Caco-2 (cell line): Measurements from ENCODE around the gene C11orf97. TPM values are rescaled to one million over a fixed set of nuclear protein-coding genes. Genes with fewer than 3 reads are reported as not detected.

Experiments used
- BruUV-seq: library from RNA; stranded (reverse); fragments of 400-500 nt; replicated peaks from 2 replicates; lab custom pipeline; 2021; lab: Mats Ljungman, UMichigan
- CTCF ChIA-PET: fragments of 300-600 bp; sonication (Branson Sonifier 250); formaldehyde crosslinking; loops from one replicate; lab custom pipeline; 2022; ENCODE audit warnings: antibody characterized with exemption; lab: Charles Lee
- POLR2A ChIA-PET: fragments of 300-600 bp; sonication (Branson Sonifier 250); formaldehyde crosslinking; loops from one replicate; lab custom pipeline; 2022; ENCODE audit warnings: antibody characterized with exemption; lab: Charles Lee
- DNase-seq, 2 experiments: peaks; one replicate each; pipeline versions ENCODE4 v3.0.0 to v3.0.0-alpha.2; 2020 to 2022
- H3K27me3 ChIP-seq: replicated peaks from 2 replicates; pipeline ENCODE4 v1.6.0; 2011; ENCODE audit warnings: low read length; ENCODE audit not compliant: control insufficient read depth, insufficient read depth
- H3K36me3 ChIP-seq: 2 replicates; pipeline ENCODE4 v1.5.1; 2011; ENCODE audit warnings: low read length; ENCODE audit not compliant: control insufficient read depth, insufficient read depth
- H3K4me1 ChIP-seq: fragments of 250-450 bp; sonication (Bioruptor Pico); 2 replicates; pipeline ENCODE4 v1.5.1; 2020; ENCODE audit warnings: mild to moderate bottlenecking
- H3K4me3 ChIP-seq: 2 replicates; pipeline ENCODE4 v1.5.1; 2011; ENCODE audit warnings: low read depth, mild to moderate bottlenecking, control low read depth, low read length
- H3K9me3 ChIP-seq: fragments of 250-450 bp; sonication (Bioruptor Pico); 2 replicates; pipeline ENCODE4 v1.5.1; 2020; ENCODE audit warnings: mild to moderate bottlenecking, moderate library complexity
- H3K27ac Mint-ChIP-seq: one replicate; pipeline ENCODE4 v1.8.0; 2022; ENCODE audit warnings: mixed read lengths; ENCODE audit not compliant: unreplicated experiment
- H3K27me3 Mint-ChIP-seq: one replicate; pipeline ENCODE4 v1.8.0; 2022; ENCODE audit warnings: mixed read lengths; ENCODE audit not compliant: insufficient read depth, unreplicated experiment
- H3K36me3 Mint-ChIP-seq: one replicate; pipeline ENCODE4 v1.8.0; 2022; ENCODE audit warnings: mild to moderate bottlenecking, mixed read lengths; ENCODE audit not compliant: insufficient read depth, unreplicated experiment
- H3K4me1 Mint-ChIP-seq: one replicate; pipeline ENCODE4 v1.8.0; 2022; ENCODE audit warnings: low read depth, mixed read lengths; ENCODE audit not compliant: unreplicated experiment
- H3K4me3 Mint-ChIP-seq: one replicate; pipeline ENCODE4 v1.8.0; 2022; ENCODE audit warnings: mild to moderate bottlenecking, moderate library complexity, mixed read lengths; ENCODE audit not compliant: unreplicated experiment
- H3K9me3 Mint-ChIP-seq: one replicate; pipeline ENCODE4 v1.8.0; 2022; ENCODE audit warnings: mixed read lengths; ENCODE audit not compliant: unreplicated experiment
- intact Hi-C: fragments of 100-400 bp; cut with micrococcal nuclease; formaldehyde crosslinking; loops from one replicate; pipeline ENCODE4 v1.10.0; 2022; ENCODE audit not compliant: unreplicated experiment
- total RNA-seq: library from RNA; stranded (reverse); gene quantifications from 2 replicates; pipeline ENCODE4 v1.2.3, GENCODE V29; 2022
- TF ChIP-seq, protein P1 (sequence below), 2 experiments: fragments of 200-600 bp in 1 of 2; IDR thresholded peaks; 1 replicate in 1 of 2; 2 replicates in 1 of 2; pipeline versions ENCODE4 v1.5.1 to v1.8.0; 2011 to 2022; ENCODE audit warnings: antibody characterized with exemption in 1 of 2, control low read depth in 1 of 2, inconsistent platforms in 1 of 2, low read depth in 1 of 2, low read length in 1 of 2, mild to moderate bottlenecking in 1 of 2, moderate library complexity in 1 of 2; ENCODE audit not compliant: insufficient read depth in 1 of 2, severe bottlenecking in 1 of 2, unreplicated experiment in 1 of 2

C11orf97 gene
- total RNA-seq, 1 experiment from 2014 or later = not detected

DNA sequence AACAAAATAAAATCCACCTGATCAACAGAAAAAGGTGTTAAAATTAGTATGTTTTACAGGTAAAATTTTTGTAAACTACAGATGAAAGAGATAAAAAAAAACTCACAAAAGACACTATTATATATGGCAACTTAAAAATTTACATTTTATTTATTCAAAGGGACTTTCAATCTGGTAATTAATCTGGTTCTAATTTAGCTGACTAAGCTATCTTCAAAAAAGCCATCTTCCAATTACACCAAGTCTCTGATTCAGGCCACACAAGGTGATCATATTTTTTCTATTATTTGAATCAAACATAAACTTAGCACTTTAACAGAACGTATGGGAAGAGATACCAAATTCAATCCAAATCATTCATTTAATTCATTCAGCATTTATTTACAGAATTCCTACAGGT, 26.2 kb upstream of the C11orf97 start:
- Mint-ChIP-seq H3K4me3 (no peak overlapping the region), H3K27me3 (no peaks in the 10 kb centered on the region), H3K36me3 (peaks cover 78% of the 10 kb centered on the region), H3K27ac (no peak overlapping the region), H3K4me1 (no peaks in the 10 kb centered on the region), H3K9me3 (no peaks in the 10 kb centered on the region)
- DNase-seq = no peak
- CTCF ChIA-PET = interaction anchor here (0.6 kb wide), 1 partner anchor 104 kb away, joined by 8 read pairs; no protein-coding TSS in a partner anchor
- POLR2A ChIA-PET = no interaction called here
- Histone ChIP-seq H3K4me1 (no peaks in the 10 kb centered on the region), H3K27me3 (no peaks in the 10 kb centered on the region), H3K9me3 (no peaks in the 10 kb centered on the region), H3K36me3 (peaks cover 7% of the 10 kb centered on the region), H3K4me3 (no peak overlapping the region)
- intact Hi-C loops = no loop called here
- TF ChIP-seq, protein P1, sequence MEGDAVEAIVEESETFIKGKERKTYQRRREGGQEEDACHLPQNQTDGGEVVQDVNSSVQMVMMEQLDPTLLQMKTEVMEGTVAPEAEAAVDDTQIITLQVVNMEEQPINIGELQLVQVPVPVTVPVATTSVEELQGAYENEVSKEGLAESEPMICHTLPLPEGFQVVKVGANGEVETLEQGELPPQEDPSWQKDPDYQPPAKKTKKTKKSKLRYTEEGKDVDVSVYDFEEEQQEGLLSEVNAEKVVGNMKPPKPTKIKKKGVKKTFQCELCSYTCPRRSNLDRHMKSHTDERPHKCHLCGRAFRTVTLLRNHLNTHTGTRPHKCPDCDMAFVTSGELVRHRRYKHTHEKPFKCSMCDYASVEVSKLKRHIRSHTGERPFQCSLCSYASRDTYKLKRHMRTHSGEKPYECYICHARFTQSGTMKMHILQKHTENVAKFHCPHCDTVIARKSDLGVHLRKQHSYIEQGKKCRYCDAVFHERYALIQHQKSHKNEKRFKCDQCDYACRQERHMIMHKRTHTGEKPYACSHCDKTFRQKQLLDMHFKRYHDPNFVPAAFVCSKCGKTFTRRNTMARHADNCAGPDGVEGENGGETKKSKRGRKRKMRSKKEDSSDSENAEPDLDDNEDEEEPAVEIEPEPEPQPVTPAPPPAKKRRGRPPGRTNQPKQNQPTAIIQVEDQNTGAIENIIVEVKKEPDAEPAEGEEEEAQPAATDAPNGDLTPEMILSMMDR (IDR thresholded peaks at IDR 0.05; ENCODE audit: insufficient read depth in 1 of 2, low read depth in 1 of 2, low read length in 1 of 2, severe bottlenecking in 1 of 2, unreplicated experiment in 1 of 2) = no peak
- no TSS peak for BruUV-seq

DNA sequence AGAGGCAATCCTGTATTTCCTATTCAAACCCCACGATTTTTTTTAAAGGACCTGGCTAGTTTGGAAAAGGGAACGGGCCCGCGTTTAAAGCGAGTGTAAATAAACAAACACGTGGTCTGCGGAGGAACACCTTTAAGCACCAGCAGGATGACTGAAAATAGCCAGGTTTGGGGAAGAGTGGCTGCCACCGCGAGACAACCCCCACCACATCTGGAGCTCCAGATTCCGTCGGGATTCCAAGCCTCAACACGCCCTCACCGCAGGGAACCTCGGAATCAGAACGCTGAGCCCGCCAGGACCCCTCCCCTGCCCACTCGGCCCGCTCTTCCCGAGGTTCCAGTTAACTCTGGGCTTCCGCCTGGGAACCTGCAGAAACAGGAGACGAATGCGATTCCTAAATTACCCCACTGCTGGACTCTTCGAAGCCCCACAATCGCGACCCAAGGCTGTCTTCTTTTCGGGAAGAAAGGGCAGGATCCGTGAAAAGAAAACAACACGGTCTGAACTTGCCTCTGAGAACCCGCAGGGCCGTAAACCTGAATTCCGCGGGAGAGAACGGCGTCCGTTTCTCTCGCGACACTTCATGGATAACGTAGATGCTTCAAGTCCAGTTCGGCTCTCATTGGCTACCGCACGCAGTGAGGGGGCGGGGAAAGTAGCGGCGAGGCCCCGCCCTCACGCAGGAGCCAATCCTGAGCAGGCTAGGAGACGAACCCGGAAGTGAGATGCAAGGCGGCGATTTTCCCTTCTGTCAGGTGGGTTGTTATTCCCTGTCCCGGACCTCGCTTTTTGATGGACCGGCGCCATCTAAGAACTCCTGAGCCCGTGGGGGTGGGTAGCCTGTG, 18.8 kb upstream of the C11orf97 start, which contains the start of the genes ANKRD49 and MRE11:
Gene ANKRD49, plus strand, starts transcription at position 704 of the 845 bp plus-strand sequence. CDS start 2,710 bp downstream, outside the sequence.
Gene MRE11, minus strand, starts transcription at position 564 of the 845 bp plus-strand sequence. CDS start 1,043 bp downstream, outside the sequence.
- peak within 1 kb of the TSS; percentile 98 for H3K27ac Mint-ChIP-seq
- H3K36me3 ChIP-seq = peaks cover 8% of the 10 kb centered on the region
- no peaks in the 10 kb centered on the region for H3K9me3 Mint-ChIP-seq
- intact Hi-C loops = loop anchor here (1.0 to 5.0 kb wide), 3 partner anchors 51 to 753 kb away; partner anchors contain the start of genes C11orf54, PANX1 and TAF1D
- no peaks in the 10 kb centered on the region for H3K27me3 Mint-ChIP-seq
- no peaks in the 10 kb centered on the region for H3K9me3 ChIP-seq
- H3K4me1 Mint-ChIP-seq = peaks cover 14% of the 10 kb centered on the region
- H3K36me3 Mint-ChIP-seq = peaks cover 63% of the 10 kb centered on the region
- ChIA-PET POLR2A (interaction anchor here (0.9 to 1.0 kb wide), 3 partner anchors 52 to 709 kb away, joined by 3 to 4 read pairs (median 4); partner anchors contain the start of genes MED17 and PANX1), CTCF (interaction anchor here (0.6 to 1.0 kb wide), 4 partner anchors 11 to 606 kb away, joined by 3 to 7 read pairs (median 6); no protein-coding TSS in a partner anchor)
- peak; percentile 100 for DNase-seq
- peak within 1 kb of the TSS; percentile 97 for H3K4me3 Mint-ChIP-seq
- BruUV-seq = no TSS peak
- H3K4me3 ChIP-seq = peak within 1 kb of the TSS; percentile 59
- H3K4me1 ChIP-seq = peaks cover 20% of the 10 kb centered on the region
- no peaks in the 10 kb centered on the region for H3K27me3 ChIP-seq
- TF ChIP-seq, protein P1 (IDR thresholded peaks at IDR 0.05; ENCODE audit: insufficient read depth in 1 of 2, low read depth in 1 of 2, low read length in 1 of 2, severe bottlenecking in 1 of 2, unreplicated experiment in 1 of 2) = no peak

DNA sequence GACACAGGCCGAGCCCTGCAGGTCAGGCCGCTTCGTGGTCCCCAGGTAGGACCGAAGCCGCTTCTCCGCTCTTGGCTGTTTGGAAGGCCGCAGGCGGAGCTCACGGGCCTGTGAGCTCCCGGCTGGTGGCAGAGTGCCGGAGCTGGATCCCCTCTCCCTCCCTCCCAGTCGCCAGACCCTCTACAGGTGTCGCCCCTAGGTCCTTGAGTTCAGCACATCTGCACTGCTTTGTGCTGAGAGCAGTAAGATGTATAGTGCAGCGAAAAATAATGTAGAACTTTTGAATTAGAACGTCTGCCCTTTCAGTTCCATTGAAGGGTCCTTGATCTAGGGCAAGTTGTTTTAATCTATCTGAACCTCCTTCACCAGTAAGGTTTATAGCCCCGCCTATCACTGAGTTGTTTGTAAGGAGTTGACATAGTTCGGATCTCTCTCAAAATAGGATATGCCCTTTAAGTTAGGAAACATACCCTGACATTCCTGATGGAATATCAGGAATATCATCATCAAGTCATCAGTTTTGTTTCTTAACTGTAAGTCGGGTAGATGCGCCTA, 18.1 kb upstream of the C11orf97 start:
- Histone ChIP-seq H3K4me1 (peaks cover 20% of the 10 kb centered on the region), H3K4me3 (peak overlapping the region; percentile 59), H3K27me3 (no peaks in the 10 kb centered on the region), H3K9me3 (no peaks in the 10 kb centered on the region), H3K36me3 (peaks cover 10% of the 10 kb centered on the region)
- POLR2A ChIA-PET = interaction anchor here (0.9 to 1.0 kb wide), 2 partner anchors 52 to 710 kb away, joined by 3 read pairs; partner anchors contain the start of gene MED17
- Mint-ChIP-seq H3K27me3 (no peaks in the 10 kb centered on the region), H3K4me3 (peak overlapping the region; percentile 97), H3K36me3 (peaks cover 61% of the 10 kb centered on the region), H3K9me3 (no peaks in the 10 kb centered on the region), H3K27ac (peak overlapping the region; percentile 98), H3K4me1 (peaks cover 14% of the 10 kb centered on the region)
- CTCF ChIA-PET = interaction anchor here (0.6 to 1.0 kb wide), 4 partner anchors 11 to 606 kb away, joined by 3 to 7 read pairs (median 6); no protein-coding TSS in a partner anchor
- TF ChIP-seq, protein P1 (IDR thresholded peaks at IDR 0.05; ENCODE audit: insufficient read depth in 1 of 2, low read depth in 1 of 2, low read length in 1 of 2, severe bottlenecking in 1 of 2, unreplicated experiment in 1 of 2) = peak in 1 of 2 experiments; percentile 27
- no peak for DNase-seq
- intact Hi-C loops = loop anchor here (2.0 to 5.0 kb wide), 2 partner anchors 367 to 753 kb away; partner anchors contain the start of genes C11orf54, PANX1 and TAF1D
- BruUV-seq = no TSS peak
